Lower leg skin (tissue), 3 donors: ENCODE measurements around the gene FPGT.

Source experiments
- POLR2A ChIP-seq, 2 donors: fragments of 450-650 bp; IDR thresholded peaks; one replicate each; pipeline ENCODE4 v1.6.1; 2016 to 2017; ENCODE audit warnings: antibody characterized with exemption in 2 of 2, mild to moderate bottlenecking in 1 of 2, moderate library complexity in 1 of 2
- TF ChIP-seq, protein P1 (sequence below), 3 donors: fragments of 450-650 bp; IDR thresholded peaks; one replicate each; pipeline ENCODE4 v1.5.1; 2016; ENCODE audit warnings: antibody characterized with exemption in 3 of 3, mild to moderate bottlenecking in 3 of 3, moderate library complexity in 2 of 3

GRCh38 chr1:74199504-74199903, 1.5 kb downstream of the FPGT start:
- TF ChIP-seq, protein P1, sequence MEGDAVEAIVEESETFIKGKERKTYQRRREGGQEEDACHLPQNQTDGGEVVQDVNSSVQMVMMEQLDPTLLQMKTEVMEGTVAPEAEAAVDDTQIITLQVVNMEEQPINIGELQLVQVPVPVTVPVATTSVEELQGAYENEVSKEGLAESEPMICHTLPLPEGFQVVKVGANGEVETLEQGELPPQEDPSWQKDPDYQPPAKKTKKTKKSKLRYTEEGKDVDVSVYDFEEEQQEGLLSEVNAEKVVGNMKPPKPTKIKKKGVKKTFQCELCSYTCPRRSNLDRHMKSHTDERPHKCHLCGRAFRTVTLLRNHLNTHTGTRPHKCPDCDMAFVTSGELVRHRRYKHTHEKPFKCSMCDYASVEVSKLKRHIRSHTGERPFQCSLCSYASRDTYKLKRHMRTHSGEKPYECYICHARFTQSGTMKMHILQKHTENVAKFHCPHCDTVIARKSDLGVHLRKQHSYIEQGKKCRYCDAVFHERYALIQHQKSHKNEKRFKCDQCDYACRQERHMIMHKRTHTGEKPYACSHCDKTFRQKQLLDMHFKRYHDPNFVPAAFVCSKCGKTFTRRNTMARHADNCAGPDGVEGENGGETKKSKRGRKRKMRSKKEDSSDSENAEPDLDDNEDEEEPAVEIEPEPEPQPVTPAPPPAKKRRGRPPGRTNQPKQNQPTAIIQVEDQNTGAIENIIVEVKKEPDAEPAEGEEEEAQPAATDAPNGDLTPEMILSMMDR (IDR thresholded peaks at IDR 0.05), result no peak
- no peak for TF ChIP-seq POLR2A (IDR thresholded peaks at IDR 0.05)
